Measurements from ENCODE around the gene SRSF2.

DNA sequence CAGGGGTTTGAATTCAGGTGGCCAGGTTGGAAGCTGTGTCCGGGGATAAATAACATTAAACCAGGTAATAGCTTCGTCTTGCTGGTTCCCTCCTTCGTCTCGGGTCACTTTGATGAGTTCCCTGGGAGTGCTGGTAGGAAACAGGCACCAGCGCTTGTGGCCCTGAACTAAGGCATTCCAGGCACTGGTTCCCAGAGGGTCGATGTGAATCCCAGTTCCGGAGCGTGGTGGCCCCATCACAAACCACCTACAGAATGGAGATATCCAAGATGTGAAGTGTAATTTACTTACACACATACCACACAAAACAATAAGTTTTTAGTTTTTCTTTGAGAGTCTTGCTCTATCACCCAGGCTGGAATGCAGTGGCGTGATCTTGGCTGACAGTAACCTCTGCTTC lies 13.3 kb downstream of the SRSF2 start:
- TF ChIP-seq, protein P1, sequence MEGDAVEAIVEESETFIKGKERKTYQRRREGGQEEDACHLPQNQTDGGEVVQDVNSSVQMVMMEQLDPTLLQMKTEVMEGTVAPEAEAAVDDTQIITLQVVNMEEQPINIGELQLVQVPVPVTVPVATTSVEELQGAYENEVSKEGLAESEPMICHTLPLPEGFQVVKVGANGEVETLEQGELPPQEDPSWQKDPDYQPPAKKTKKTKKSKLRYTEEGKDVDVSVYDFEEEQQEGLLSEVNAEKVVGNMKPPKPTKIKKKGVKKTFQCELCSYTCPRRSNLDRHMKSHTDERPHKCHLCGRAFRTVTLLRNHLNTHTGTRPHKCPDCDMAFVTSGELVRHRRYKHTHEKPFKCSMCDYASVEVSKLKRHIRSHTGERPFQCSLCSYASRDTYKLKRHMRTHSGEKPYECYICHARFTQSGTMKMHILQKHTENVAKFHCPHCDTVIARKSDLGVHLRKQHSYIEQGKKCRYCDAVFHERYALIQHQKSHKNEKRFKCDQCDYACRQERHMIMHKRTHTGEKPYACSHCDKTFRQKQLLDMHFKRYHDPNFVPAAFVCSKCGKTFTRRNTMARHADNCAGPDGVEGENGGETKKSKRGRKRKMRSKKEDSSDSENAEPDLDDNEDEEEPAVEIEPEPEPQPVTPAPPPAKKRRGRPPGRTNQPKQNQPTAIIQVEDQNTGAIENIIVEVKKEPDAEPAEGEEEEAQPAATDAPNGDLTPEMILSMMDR (IDR thresholded peaks at IDR 0.05) = no peak
- TF ChIP-seq POLR2A (IDR thresholded peaks at IDR 0.05) (no peak), POLR2AphosphoS5 (IDR thresholded peaks at IDR 0.05) (no peak)
